Naive B cell (primary cell): ENCODE measurements around the gene DEFB128. TPM values are rescaled to one million over a fixed set of nuclear protein-coding genes. Genes with fewer than 3 reads are reported as not detected.
"Not testable (repeated sequence)": the region's sequence is repeated elsewhere in the genome, so short reads cannot be mapped to it uniquely, and the experiment has no call there.

Experiments
- ATAC-seq, 2 donors: fragments of 150-1000 bp; cut with Tn5 transposase; 2 replicates each; pipeline ENCODE4 v1.10.0; 2021; ENCODE audit warnings: low read depth in 2 of 2, mild to moderate bottlenecking in 2 of 2, moderate library complexity in 2 of 2
- DNase-seq: peaks from one replicate; pipeline ENCODE4 v3.0.0; 2022
- H3K27ac Mint-ChIP-seq, 6 donors: one replicate each; pipeline ENCODE4 v1.8.0; 2020 to 2022; ENCODE audit warnings: mild to moderate bottlenecking in 6 of 6, mixed read lengths in 6 of 6, moderate library complexity in 5 of 6, inconsistent platforms in 2 of 6
- H3K27me3 Mint-ChIP-seq, 3 donors: one replicate each; pipeline ENCODE4 v1.8.0; 2021 to 2022; ENCODE audit warnings: mixed read lengths in 3 of 3, mild to moderate bottlenecking in 1 of 3
- H3K36me3 Mint-ChIP-seq, 2 donors: one replicate each; pipeline ENCODE4 v1.8.0; 2020 to 2022; ENCODE audit warnings: mixed read lengths in 2 of 2, inconsistent platforms in 1 of 2, mild to moderate bottlenecking in 1 of 2
- H3K4me1 Mint-ChIP-seq, 3 donors: one replicate each; pipeline ENCODE4 v1.8.0; 2020 to 2022; ENCODE audit warnings: mixed read lengths in 3 of 3, inconsistent platforms in 1 of 3, mild to moderate bottlenecking in 1 of 3, moderate library complexity in 1 of 3
- H3K4me3 Mint-ChIP-seq, 8 donors: one replicate each; pipeline ENCODE4 v1.8.0; 2020 to 2022; ENCODE audit warnings: mild to moderate bottlenecking in 8 of 8, mixed read lengths in 8 of 8, moderate library complexity in 8 of 8, inconsistent platforms in 2 of 8
- H3K9me3 Mint-ChIP-seq, 7 donors: one replicate each; pipeline ENCODE4 v1.8.0; 2020 to 2022; ENCODE audit warnings: mixed read lengths in 7 of 7, mild to moderate bottlenecking in 5 of 7, inconsistent platforms in 2 of 7, moderate library complexity in 1 of 7
- polyA plus RNA-seq, 6 donors: library from polyadenylated mRNA; unstranded; fragments of 300-500 nt; fragmentation: Illumina TruSeq; gene quantifications; one replicate each; pipeline ENCODE4 v1.2.3, GENCODE V29; 2021; ENCODE audit warnings: low read depth in 6 of 6

Gene DEFB128
- polyA plus RNA-seq, result not detected

- Mint-ChIP-seq H3K4me1 (no peaks in the 10 kb centered on the region), H3K4me3 (no peak within 1 kb of the TSS), H3K9me3 (peaks cover 3 to 31% (median 8%) of the 10 kb centered on the region in 7 donors), H3K27ac (no peak within 1 kb of the TSS), H3K36me3 (peaks cover 0 to 5% of the 10 kb centered on the region in 2 donors), H3K27me3 (peaks cover 21 to 58% (median 46%) of the 10 kb centered on the region in 3 donors)
- ATAC-seq (no peak), DNase-seq (no peak)
These were observed at the start of gene DEFB128 for GRCh38 chr20:189611-190010. DEFB128 (minus strand) TSS chr20:189711; CDS start chr20:189623, 88 bp downstream.

- no peaks in the 10 kb centered on the region for H3K36me3 Mint-ChIP-seq
- H3K27ac Mint-ChIP-seq, result peak overlapping the region; percentile 0 to 94 (median 60)
- DNase-seq (no peak), ATAC-seq (peak; percentile 80 to 81)
- peak overlapping the region; percentile 54 to 92 (median 84) for H3K4me3 Mint-ChIP-seq
- no peaks in the 10 kb centered on the region for H3K27me3 Mint-ChIP-seq
- no peaks in the 10 kb centered on the region for H3K9me3 Mint-ChIP-seq
- H3K4me1 Mint-ChIP-seq, result peaks cover 5 to 24% (median 11%) of the 10 kb centered on the region in 3 donors
These were observed 48.4 kb upstream of the DEFB128 start for GRCh38 chr20:237929-238328.

GRCh38 chr20:237489-237888, 48.0 kb upstream of the DEFB128 start:
- ATAC-seq (peak; percentile 92 to 93), DNase-seq (peak; percentile 32)
- Mint-ChIP-seq H3K27ac (peak overlapping the region; percentile 0 to 94 (median 60)), H3K4me1 (peaks cover 5 to 24% (median 11%) of the 10 kb centered on the region in 3 donors), H3K36me3 (no peaks in the 10 kb centered on the region), H3K27me3 (no peaks in the 10 kb centered on the region), H3K9me3 (no peaks in the 10 kb centered on the region), H3K4me3 (peak overlapping the region; percentile 54 to 92 (median 84))

- H3K36me3 Mint-ChIP-seq, result no peaks in the 10 kb centered on the region
- H3K4me3 Mint-ChIP-seq, result no peak overlapping the region
- no peaks in the 10 kb centered on the region for H3K27me3 Mint-ChIP-seq
- no peak overlapping the region for H3K27ac Mint-ChIP-seq
- peaks cover 0 to 1% (median 0%) of the 10 kb centered on the region in 7 donors for H3K9me3 Mint-ChIP-seq
- no peak for DNase-seq
- peaks cover 5 to 24% (median 11%) of the 10 kb centered on the region in 3 donors for H3K4me1 Mint-ChIP-seq
- ATAC-seq, result no peak
These were observed 46.4 kb upstream of the DEFB128 start for GRCh38 chr20:235891-236290.

GRCh38 chr20:227439-228105, 38.1 kb upstream of the DEFB128 start:
- Mint-ChIP-seq H3K27me3 (peaks cover 0 to 7% (median 0%) of the 10 kb centered on the region in 3 donors), H3K4me1 (peaks cover 18 to 24% (median 23%) of the 10 kb centered on the region in 3 donors), H3K36me3 (no peaks in the 10 kb centered on the region), H3K4me3 (peak overlapping the region in 5 of 8 donors; percentile 17 to 79 (median 40)), H3K9me3 (peaks cover 0 to 5% (median 0%) of the 10 kb centered on the region in 7 donors), H3K27ac (peak overlapping the region; percentile 68 to 89 (median 84))
- DNase-seq (peak; percentile 26), ATAC-seq (peak; percentile 84 to 89)

- Mint-ChIP-seq H3K9me3 (peaks cover 0 to 5% (median 0%) of the 10 kb centered on the region in 7 donors), H3K36me3 (no peaks in the 10 kb centered on the region), H3K27ac (peak within 1 kb of the TSS; percentile 68 to 89 (median 84)), H3K27me3 (peaks cover 0 to 12% (median 0%) of the 10 kb centered on the region in 3 donors), H3K4me1 (peaks cover 18 to 24% (median 23%) of the 10 kb centered on the region in 3 donors), H3K4me3 (peak within 1 kb of the TSS in 6 of 8 donors; percentile 17 to 79 (median 43))
- ATAC-seq (no peak), DNase-seq (no peak)
These were observed 37.4 kb upstream of the DEFB128 start, which contains the start of gene DEFB129 for GRCh38 chr20:226958-227357. DEFB129 (plus strand) TSS chr20:227258; CDS start chr20:227289, 31 bp downstream.

GRCh38 chr20:225879-226278, 36.4 kb upstream of the DEFB128 start:
- Mint-ChIP-seq H3K27me3 (peaks cover 4 to 21% (median 10%) of the 10 kb centered on the region in 3 donors), H3K4me1 (peaks cover 18 to 24% (median 23%) of the 10 kb centered on the region in 3 donors), H3K4me3 (peak overlapping the region in 1 of 8 donors; percentile 10)
- not testable (repeated sequence) for H3K36me3 Mint-ChIP-seq, ATAC-seq, H3K27ac Mint-ChIP-seq, DNase-seq, H3K9me3 Mint-ChIP-seq

- Mint-ChIP-seq H3K27me3 (peaks cover 30 to 56% (median 42%) of the 10 kb centered on the region in 3 donors), H3K4me1 (peaks cover 0 to under 1% (median 0%) of the 10 kb centered on the region in 3 donors), H3K4me3 (no peak overlapping the region), H3K36me3 (no peaks in the 10 kb centered on the region), H3K9me3 (peaks cover 0 to 5% (median 0%) of the 10 kb centered on the region in 7 donors), H3K27ac (no peak overlapping the region)
- DNase-seq (no peak), ATAC-seq (no peak)
These were observed 31.8 kb upstream of the DEFB128 start for GRCh38 chr20:221258-221830.

- no peak for ATAC-seq
- H3K4me1 Mint-ChIP-seq, result no peaks in the 10 kb centered on the region
- no peaks in the 10 kb centered on the region for H3K9me3 Mint-ChIP-seq
- peak overlapping the region in 1 of 6 donors; percentile 5 for H3K27ac Mint-ChIP-seq
- no peaks in the 10 kb centered on the region for H3K36me3 Mint-ChIP-seq
- no peak for DNase-seq
- no peak overlapping the region for H3K4me3 Mint-ChIP-seq
- H3K27me3 Mint-ChIP-seq, result peaks cover 35 to 56% (median 42%) of the 10 kb centered on the region in 3 donors
These were observed 30.0 kb upstream of the DEFB128 start for GRCh38 chr20:219290-220115.

- Mint-ChIP-seq H3K27me3 (peaks cover 39 to 65% (median 50%) of the 10 kb centered on the region in 3 donors), H3K4me3 (no peak overlapping the region), H3K9me3 (no peaks in the 10 kb centered on the region), H3K36me3 (no peaks in the 10 kb centered on the region), H3K27ac (no peak overlapping the region), H3K4me1 (no peaks in the 10 kb centered on the region)
- no peak for DNase-seq
- no peak for ATAC-seq
These were observed 27.8 kb upstream of the DEFB128 start for GRCh38 chr20:217266-217665.

- H3K27me3 Mint-ChIP-seq, result peaks cover 35 to 52% (median 39%) of the 10 kb centered on the region in 3 donors
- no peaks in the 10 kb centered on the region for H3K9me3 Mint-ChIP-seq
- H3K36me3 Mint-ChIP-seq, result no peaks in the 10 kb centered on the region
- H3K27ac Mint-ChIP-seq, result no peak overlapping the region
- no peak overlapping the region for H3K4me3 Mint-ChIP-seq
- no peaks in the 10 kb centered on the region for H3K4me1 Mint-ChIP-seq
- no peak for ATAC-seq
- DNase-seq, result no peak
These were observed 26.3 kb upstream of the DEFB128 start for GRCh38 chr20:215796-216195.

GRCh38 chr20:214383-214782, 24.9 kb upstream of the DEFB128 start:
- DNase-seq (no peak), ATAC-seq (no peak)
- H3K9me3 Mint-ChIP-seq, result no peaks in the 10 kb centered on the region
- H3K36me3 Mint-ChIP-seq, result no peaks in the 10 kb centered on the region
- no peak overlapping the region for H3K27ac Mint-ChIP-seq
- H3K4me1 Mint-ChIP-seq, result no peaks in the 10 kb centered on the region
- peaks cover 21 to 38% (median 25%) of the 10 kb centered on the region in 3 donors for H3K27me3 Mint-ChIP-seq
- H3K4me3 Mint-ChIP-seq, result no peak overlapping the region
